Measurements from ENCODE around the gene POLR2A. TPM values are rescaled to one million over a fixed set of nuclear protein-coding genes. Genes with fewer than 3 reads are reported as not detected.

The POLR2A gene
- polyA plus RNA-seq (2013) = 70.0 and 71.9 TPM in 2 replicates

DNA sequence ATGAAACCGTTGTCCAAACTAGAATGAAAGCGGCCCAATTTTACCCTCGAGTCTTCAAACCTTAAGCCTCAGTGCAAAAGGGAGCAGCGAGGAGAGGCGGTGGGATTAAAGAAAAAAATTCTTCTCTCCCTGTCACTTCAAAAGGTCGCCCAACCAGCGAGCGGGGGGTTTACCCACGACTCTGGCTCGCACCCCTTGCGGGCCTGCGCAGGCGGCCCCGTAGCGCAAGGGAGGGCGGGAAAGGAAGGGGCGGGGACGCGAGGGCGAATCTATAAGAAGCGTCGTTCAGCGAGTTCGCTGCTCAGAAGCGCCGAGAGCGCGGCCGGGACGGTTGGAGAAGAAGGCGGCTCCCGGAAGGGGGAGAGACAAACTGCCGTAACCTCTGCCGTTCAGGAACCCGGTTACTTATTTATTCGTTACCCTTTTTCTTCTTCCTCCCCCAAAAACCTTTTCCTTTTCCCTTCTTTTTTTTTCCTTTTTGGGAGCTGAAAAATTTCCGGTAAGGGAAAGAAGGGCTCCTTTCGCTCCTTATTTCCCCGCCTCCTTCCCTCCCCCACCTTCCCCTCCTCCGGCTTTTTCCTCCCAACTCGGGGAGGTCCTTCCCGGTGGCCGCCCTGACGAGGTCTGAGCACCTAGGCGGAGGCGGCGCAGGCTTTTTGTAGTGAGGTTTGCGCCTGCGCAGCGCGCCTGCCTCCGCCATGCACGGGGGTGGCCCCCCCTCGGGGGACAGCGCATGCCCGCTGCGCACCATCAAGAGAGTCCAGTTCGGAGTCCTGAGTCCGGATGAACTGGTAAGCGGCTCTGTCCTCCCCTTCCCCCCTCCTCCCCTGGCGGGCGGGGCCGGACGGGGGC, at the start of gene POLR2A:
TSS of gene POLR2A (plus strand) at position 300 of the 852 bp plus-strand sequence.
- H2BK12ac ChIP-seq (ENCODE audit: low read length) = peak within 1 kb of the TSS; percentile 73
- H3K36me3 ChIP-seq (ENCODE audit: control insufficient read depth in 1 of 2, insufficient read depth in 2 of 2, low read length in 2 of 2) = no peaks in the 10 kb centered on the region
- H3K9ac ChIP-seq (ENCODE audit: low read length) = peak within 1 kb of the TSS; percentile 88
- H3K79me2 ChIP-seq (ENCODE audit: control insufficient read depth, insufficient read depth, low read length, poor library complexity) = peaks cover 25% of the 10 kb centered on the region
- H2BK120ac ChIP-seq (ENCODE audit: insufficient read depth, low read length, poor library complexity) = peak within 1 kb of the TSS; percentile 94
- H3K23ac ChIP-seq (ENCODE audit: low read length) = no peak within 1 kb of the TSS
- peak within 1 kb of the TSS; percentile 97 for H3K4me2 ChIP-seq (ENCODE audit: low read length)
- peak; percentile 96 to 99 for DNase-seq
- H3K14ac ChIP-seq (ENCODE audit: low read length) = peak within 1 kb of the TSS; percentile 99
- H2BK5ac ChIP-seq (ENCODE audit: low read depth, low read length, poor library complexity) = peak within 1 kb of the TSS; percentile 97
- peak within 1 kb of the TSS; percentile 98 for H4K12ac ChIP-seq (ENCODE audit: low read depth, low read length)
- H3K4me3 ChIP-seq (ENCODE audit: low read depth, low read length) = peak within 1 kb of the TSS; percentile 81
- H3K27ac ChIP-seq (ENCODE audit: low read depth, low read length) = peak within 1 kb of the TSS; percentile 97
- peak within 1 kb of the TSS; percentile 98 for H4K8ac ChIP-seq (ENCODE audit: low read depth, low read length)
- no peaks in the 10 kb centered on the region for H3K9me3 ChIP-seq (ENCODE audit: insufficient read depth, low read depth, low read length)
- peak within 1 kb of the TSS; percentile 96 for H4K91ac ChIP-seq (ENCODE audit: low read depth, low read length)
- peak within 1 kb of the TSS; percentile 92 for H3K4ac ChIP-seq (ENCODE audit: low read depth, low read length)
- H3K27me3 ChIP-seq (ENCODE audit: insufficient read depth, low read length) = no peaks in the 10 kb centered on the region
- peak within 1 kb of the TSS; percentile 97 for H2AK5ac ChIP-seq (ENCODE audit: low read length)
- H3K18ac ChIP-seq (ENCODE audit: low read length) = peak within 1 kb of the TSS; percentile 99
- peaks cover 21% of the 10 kb centered on the region for H3K79me1 ChIP-seq (ENCODE audit: low read length)
- peaks cover 17 to 18% of the 10 kb centered on the region in 2 experiments for H3K4me1 ChIP-seq (ENCODE audit: control insufficient read depth in 1 of 2, insufficient read depth in 2 of 2, low read length in 2 of 2)
- WGBS (ENCODE audit: extremely low coverage, insufficient coverage, insufficient read length) = no CpG with 5 or more reads among the region's 64 CpGs
- H2AFZ ChIP-seq (ENCODE audit: insufficient read depth, low read length, poor library complexity) = peak within 1 kb of the TSS; percentile 97

DNA sequence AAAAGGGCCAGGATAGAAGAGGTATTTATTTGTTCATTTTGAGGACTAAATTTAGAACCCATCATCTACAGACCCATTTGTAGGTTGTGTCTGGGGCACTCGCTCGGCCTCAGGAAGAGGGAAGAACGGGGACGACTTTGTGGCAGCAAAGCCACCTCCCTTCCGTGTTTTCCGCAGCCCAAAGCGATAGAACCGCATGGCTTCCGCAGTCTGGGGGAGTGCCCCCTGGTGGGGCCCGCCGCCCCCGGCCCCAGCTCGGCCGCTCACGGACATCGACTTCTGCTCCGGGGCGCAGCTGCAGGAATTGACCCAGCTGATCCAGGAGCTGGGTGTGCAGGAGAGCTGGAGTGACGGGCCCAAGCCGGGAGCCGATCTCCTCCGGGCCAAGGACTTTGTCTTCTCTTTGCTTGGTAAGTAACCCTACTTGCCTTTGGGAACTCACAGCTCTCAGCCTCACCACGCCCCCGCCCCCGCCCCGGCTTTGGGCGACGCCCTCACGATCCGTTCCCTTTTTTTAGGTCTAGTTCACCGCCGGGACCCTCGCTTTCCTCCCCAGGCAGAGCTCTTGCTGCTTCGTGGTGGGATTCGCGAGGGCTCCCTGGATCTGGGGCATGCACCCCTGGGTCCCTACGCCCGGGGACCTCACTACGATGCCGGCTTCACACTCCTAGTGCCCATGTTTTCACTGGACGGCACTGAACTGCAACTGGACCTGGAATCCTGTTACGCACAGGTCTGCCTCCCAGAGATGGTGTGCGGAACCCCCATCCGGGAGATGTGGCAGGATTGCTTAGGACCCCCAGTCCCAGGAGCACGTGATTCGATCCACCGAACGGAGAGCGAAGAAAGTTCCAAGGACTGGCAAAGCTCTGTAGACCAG, 48.2 kb upstream of the POLR2A start:
- peak overlapping the region; percentile 20 for H2BK5ac ChIP-seq (ENCODE audit: low read depth, low read length, poor library complexity)
- H4K91ac ChIP-seq (ENCODE audit: low read depth, low read length) = peak overlapping the region; percentile 62
- H3K4me3 ChIP-seq (ENCODE audit: low read depth, low read length) = peak overlapping the region; percentile 53
- peak overlapping the region; percentile 45 for H3K27ac ChIP-seq (ENCODE audit: low read depth, low read length)
- peak overlapping the region; percentile 73 for H2AK5ac ChIP-seq (ENCODE audit: low read length)
- H3K79me1 ChIP-seq (ENCODE audit: low read length) = peaks cover 18% of the 10 kb centered on the region
- peaks cover 4% of the 10 kb centered on the region for H3K79me2 ChIP-seq (ENCODE audit: control insufficient read depth, insufficient read depth, low read length, poor library complexity)
- H3K18ac ChIP-seq (ENCODE audit: low read length) = peak overlapping the region; percentile 55
- peaks cover 5% of the 10 kb centered on the region for H3K9me3 ChIP-seq (ENCODE audit: insufficient read depth, low read depth, low read length)
- no peak overlapping the region for H3K23ac ChIP-seq (ENCODE audit: low read length)
- H2AFZ ChIP-seq (ENCODE audit: insufficient read depth, low read length, poor library complexity) = peak overlapping the region; percentile 53
- DNase-seq = peak; percentile 35 to 59
- H3K27me3 ChIP-seq (ENCODE audit: insufficient read depth, low read length) = peaks cover 18% of the 10 kb centered on the region
- peak overlapping the region; percentile 62 for H4K12ac ChIP-seq (ENCODE audit: low read depth, low read length)
- H4K8ac ChIP-seq (ENCODE audit: low read depth, low read length) = peak overlapping the region; percentile 74
- H3K14ac ChIP-seq (ENCODE audit: low read length) = peak overlapping the region; percentile 52
- peak overlapping the region; percentile 57 for H2BK120ac ChIP-seq (ENCODE audit: insufficient read depth, low read length, poor library complexity)
- no peaks in the 10 kb centered on the region for H3K36me3 ChIP-seq (ENCODE audit: control insufficient read depth in 1 of 2, insufficient read depth in 2 of 2, low read length in 2 of 2)
- peak overlapping the region; percentile 94 for H3K4me2 ChIP-seq (ENCODE audit: low read length)
- WGBS (ENCODE audit: extremely low coverage, insufficient coverage, insufficient read length) = no CpG with 5 or more reads among the region's 49 CpGs
- H2BK12ac ChIP-seq (ENCODE audit: low read length) = no peak overlapping the region
- peak overlapping the region; percentile 27 for H3K4ac ChIP-seq (ENCODE audit: low read depth, low read length)
- H3K9ac ChIP-seq (ENCODE audit: low read length) = peak overlapping the region; percentile 31
- H3K4me1 ChIP-seq (ENCODE audit: control insufficient read depth in 1 of 2, insufficient read depth in 2 of 2, low read length in 2 of 2) = peaks cover 25 to 33% of the 10 kb centered on the region in 2 experiments

DNA sequence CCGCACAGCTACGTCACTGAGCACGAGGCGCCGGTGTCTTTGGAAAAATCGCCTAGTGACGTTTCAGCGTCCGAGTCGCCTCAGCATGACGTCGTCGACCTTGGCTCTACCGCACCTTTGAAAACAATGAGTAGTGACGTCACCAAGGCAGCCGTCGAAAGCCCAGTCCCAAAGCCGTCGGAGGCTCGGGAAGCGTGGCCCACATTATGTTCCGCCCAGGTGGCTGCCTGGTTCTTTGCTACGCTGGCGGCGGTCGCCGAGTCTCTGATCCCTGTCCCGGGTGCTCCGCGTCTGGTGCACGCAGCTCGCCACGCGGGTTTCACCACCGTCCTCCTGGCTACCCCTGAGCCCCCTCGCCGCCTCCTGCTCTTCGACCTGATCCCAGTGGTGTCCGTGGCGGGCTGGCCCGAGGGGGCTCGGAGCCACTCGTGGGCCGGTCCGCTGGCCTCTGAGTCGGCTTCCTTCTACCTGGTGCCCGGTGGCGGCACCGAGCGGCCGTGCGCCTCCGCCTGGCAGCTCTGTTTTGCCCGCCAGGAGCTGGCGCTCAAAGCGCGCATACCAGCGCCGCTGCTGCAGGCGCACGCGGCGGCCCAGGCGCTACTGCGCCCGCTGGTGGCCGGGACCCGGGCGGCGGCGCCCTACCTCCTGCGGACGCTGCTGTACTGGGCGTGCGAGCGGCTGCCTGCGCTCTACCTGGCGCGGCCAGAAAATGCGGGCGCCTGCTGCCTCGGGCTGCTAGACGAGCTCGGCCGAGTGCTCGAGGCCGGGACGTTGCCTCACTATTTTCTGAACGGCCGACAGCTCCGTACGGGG, 47.4 kb upstream of the POLR2A start:
- Histone ChIP-seq H4K91ac (ENCODE audit: low read depth, low read length) (peak overlapping the region; percentile 62), H3K18ac (ENCODE audit: low read length) (peak overlapping the region; percentile 31), H3K27ac (ENCODE audit: low read depth, low read length) (no peak overlapping the region), H3K79me2 (ENCODE audit: control insufficient read depth, insufficient read depth, low read length, poor library complexity) (peaks cover 4% of the 10 kb centered on the region), H3K23ac (ENCODE audit: low read length) (no peak overlapping the region), H3K4me2 (ENCODE audit: low read length) (peak overlapping the region; percentile 94), H2AK5ac (ENCODE audit: low read length) (peak overlapping the region; percentile 50), H3K14ac (ENCODE audit: low read length) (peak overlapping the region; percentile 16), H3K9ac (ENCODE audit: low read length) (no peak overlapping the region), H3K4ac (ENCODE audit: low read depth, low read length) (peak overlapping the region; percentile 10), H3K36me3 (ENCODE audit: control insufficient read depth in 1 of 2, insufficient read depth in 2 of 2, low read length in 2 of 2) (no peaks in the 10 kb centered on the region), H3K9me3 (ENCODE audit: insufficient read depth, low read depth, low read length) (peaks cover 5% of the 10 kb centered on the region), H2BK120ac (ENCODE audit: insufficient read depth, low read length, poor library complexity) (peak overlapping the region; percentile 6), H3K4me1 (ENCODE audit: control insufficient read depth in 1 of 2, insufficient read depth in 2 of 2, low read length in 2 of 2) (peaks cover 25 to 33% of the 10 kb centered on the region in 2 experiments), H3K4me3 (ENCODE audit: low read depth, low read length) (peak overlapping the region; percentile 53), H2BK5ac (ENCODE audit: low read depth, low read length, poor library complexity) (no peak overlapping the region), H2AFZ (ENCODE audit: insufficient read depth, low read length, poor library complexity) (peak overlapping the region; percentile 68), H4K8ac (ENCODE audit: low read depth, low read length) (peak overlapping the region; percentile 74), H3K27me3 (ENCODE audit: insufficient read depth, low read length) (peaks cover 18% of the 10 kb centered on the region), H2BK12ac (ENCODE audit: low read length) (no peak overlapping the region), H3K79me1 (ENCODE audit: low read length) (peaks cover 18% of the 10 kb centered on the region), H4K12ac (ENCODE audit: low read depth, low read length) (peak overlapping the region; percentile 22)
- peak; percentile 97 for DNase-seq
- WGBS (ENCODE audit: extremely low coverage, insufficient coverage, insufficient read length) = no CpG with 5 or more reads among the region's 92 CpGs
